IMR-90 (cell line): ENCODE results near the gene CSTA. TPM values are rescaled to one million over a fixed set of nuclear protein-coding genes. Genes with fewer than 3 reads are reported as not detected.

ENCODE experiments used
- ATAC-seq: fragments of 200-7000 bp; cut with Tn5 transposase; 2 replicates; pipeline ENCODE4 v1.9.1; 2020; ENCODE audit warnings: low read depth, mild to moderate bottlenecking, moderate library complexity
- BruUV-seq: library from RNA; stranded (reverse); fragments of 400-500 nt; replicated peaks from 2 replicates; lab custom pipeline; 2021; lab: Mats Ljungman, UMichigan
- CTCF ChIA-PET: fragments of 300-600 bp; formaldehyde crosslinking; extraction: SDS; loops from one replicate; lab custom pipeline; 2021; ENCODE audit warnings: antibody characterized with exemption; lab: Yijun Ruan, JAX
- POLR2A ChIA-PET: fragments of 300-600 bp; sonication (Branson Sonifier 250); formaldehyde crosslinking; loops from one replicate; lab custom pipeline; 2022; ENCODE audit warnings: antibody characterized with exemption; ENCODE audit not compliant: unreplicated experiment; lab: Charles Lee
- DNase-seq: peaks from one replicate; pipeline ENCODE4 v3.0.0; 2013
- H2AFZ ChIP-seq: replicated peaks from 2 replicates; pipeline ENCODE3; 2013; ENCODE audit warnings: low read length, mild to moderate bottlenecking; ENCODE audit not compliant: poor library complexity
- H2AK5ac ChIP-seq: 2 replicates; pipeline ENCODE4 v1.6.1; 2013; ENCODE audit warnings: low read depth, low read length, inconsistent platforms
- H2AK9ac ChIP-seq: replicated peaks from 2 replicates; pipeline ENCODE3; 2013; ENCODE audit warnings: mild to moderate bottlenecking, low read depth, low read length, moderate library complexity; ENCODE audit not compliant: poor library complexity
- H2BK120ac ChIP-seq: 2 replicates; pipeline ENCODE4 v1.6.1; 2013; ENCODE audit warnings: low read depth, low read length, inconsistent platforms
- H2BK15ac ChIP-seq: 3 replicates; pipeline ENCODE4 v1.6.1; 2013; ENCODE audit warnings: low read depth, low read length, inconsistent platforms
- H2BK20ac ChIP-seq: 2 replicates; pipeline ENCODE4 v1.6.1; 2013; ENCODE audit warnings: low read depth, mild to moderate bottlenecking, inconsistent platforms, low read length, moderate library complexity
- H2BK5ac ChIP-seq: 2 replicates; pipeline ENCODE4 v1.6.1; 2013; ENCODE audit warnings: mild to moderate bottlenecking, low read depth, low read length, inconsistent platforms; ENCODE audit not compliant: poor library complexity, severe bottlenecking
- H3K14ac ChIP-seq: replicated peaks from 2 replicates; pipeline ENCODE4 v1.6.1; 2013; ENCODE audit warnings: low read depth, low read length, inconsistent platforms
- H3K18ac ChIP-seq: 2 replicates; pipeline ENCODE4 v1.6.1; 2013; ENCODE audit warnings: low read depth, low read length, control low read depth
- H3K23ac ChIP-seq: 2 replicates; pipeline ENCODE4 v1.6.1; 2013; ENCODE audit warnings: low read depth, low read length, inconsistent platforms
- H3K27ac ChIP-seq: 2 replicates; pipeline ENCODE4 v1.5.1; 2013; ENCODE audit warnings: mild to moderate bottlenecking, control low read depth, low read length; ENCODE audit not compliant: insufficient read depth
- H3K27me3 ChIP-seq: 2 replicates; pipeline ENCODE4 v1.6.1; 2013; ENCODE audit warnings: low read length; ENCODE audit not compliant: control insufficient read depth, insufficient read depth
- H3K36me3 ChIP-seq: 2 replicates; pipeline ENCODE4 v1.6.1; 2013; ENCODE audit warnings: low read length, mixed read lengths; ENCODE audit not compliant: control insufficient read depth, insufficient read depth
- H3K4ac ChIP-seq: 2 replicates; pipeline ENCODE4 v1.6.1; 2013; ENCODE audit warnings: low read depth, low read length, inconsistent platforms
- H3K4me1 ChIP-seq: 2 replicates; pipeline ENCODE4 v1.6.1; 2013; ENCODE audit warnings: low read length, mixed read lengths; ENCODE audit not compliant: control insufficient read depth, insufficient read depth
- H3K4me2 ChIP-seq: 2 replicates; pipeline ENCODE4 v1.6.1; 2013; ENCODE audit warnings: low read depth, mild to moderate bottlenecking, control low read depth, low read length, moderate library complexity
- H3K4me3 ChIP-seq: 2 replicates; pipeline ENCODE4 v1.5.1; 2013; ENCODE audit warnings: low read depth, mild to moderate bottlenecking, control low read depth, low read length, moderate library complexity; ENCODE audit not compliant: insufficient read depth
- H3K56ac ChIP-seq: 2 replicates; pipeline ENCODE4 v1.6.1; 2013; ENCODE audit warnings: low read length, inconsistent platforms; ENCODE audit not compliant: insufficient read depth; ENCODE audit errors: extremely low read depth
- H3K79me1 ChIP-seq, 2 experiments: 2 replicates each; pipeline ENCODE4 v1.6.1; 2013; ENCODE audit warnings: low read length in 2 of 2, inconsistent platforms in 1 of 2, low read depth in 1 of 2
- H3K9ac ChIP-seq: 2 replicates; pipeline ENCODE4 v1.6.1; 2013; ENCODE audit warnings: low read depth, low read length, control low read depth
- H3K9me1 ChIP-seq: 2 replicates; pipeline ENCODE4 v1.6.1; 2013; ENCODE audit warnings: low read length, inconsistent platforms; ENCODE audit not compliant: insufficient read depth
- H3K9me3 ChIP-seq: 2 replicates; pipeline ENCODE4 v1.6.1; 2013; ENCODE audit warnings: low read length; ENCODE audit not compliant: control insufficient read depth, insufficient read depth
- H4K20me1 ChIP-seq: 2 replicates; pipeline ENCODE4 v1.6.1; 2013; ENCODE audit warnings: low read length, inconsistent platforms; ENCODE audit not compliant: insufficient read depth
- H4K5ac ChIP-seq: 2 replicates; pipeline ENCODE4 v1.6.1; 2013; ENCODE audit warnings: mild to moderate bottlenecking, low read depth, low read length, control low read depth
- H4K8ac ChIP-seq, 2 experiments: 2 replicates each; pipeline ENCODE4 v1.6.1; 2013; ENCODE audit warnings: low read depth in 2 of 2, low read length in 2 of 2, control low read depth in 1 of 2, inconsistent platforms in 1 of 2
- H4K91ac ChIP-seq: 2 replicates; pipeline ENCODE4 v1.6.1; 2013; ENCODE audit warnings: low read depth, low read length, inconsistent platforms; ENCODE audit not compliant: insufficient read depth
- BHLHE40 ChIP-seq: fragments of 150-350 bp; IDR thresholded peaks from 2 replicates; pipeline ENCODE4 v1.6.1; 2016; ENCODE audit warnings: mild to moderate bottlenecking, low read depth, low read length
- CEBPB ChIP-seq: IDR thresholded peaks from 2 replicates; pipeline ENCODE4 v1.6.1; 2012; ENCODE audit warnings: low read depth, low read length, improper control_type of control experiment
- CHD1 ChIP-seq: IDR thresholded peaks from 2 replicates; pipeline ENCODE4 v1.6.1; 2012; ENCODE audit warnings: low read depth, low read length, improper control_type of control experiment
- MAZ ChIP-seq: IDR thresholded peaks from 2 replicates; pipeline ENCODE4 v1.6.1; 2012; ENCODE audit warnings: low read depth, mild to moderate bottlenecking, low read length, improper control_type of control experiment, moderate library complexity, borderline replicate concordance
- NFE2L2 ChIP-seq: fragments of 150-350 bp; IDR thresholded peaks from 2 replicates; pipeline ENCODE4 v1.6.1; 2016; ENCODE audit warnings: low read depth, mild to moderate bottlenecking, low read length
- USF2 ChIP-seq: fragments of 150-350 bp; IDR thresholded peaks from 2 replicates; pipeline ENCODE4 v1.6.1; 2017; ENCODE audit warnings: mild to moderate bottlenecking, antibody characterized with exemption, low read length, low read depth
- WGBS, 2 experiments: methylation state at CpG; one replicate each; pipeline versions ENCODE4 v1.1.5 to v1.1.7; 2013; ENCODE audit warnings: missing lambda C conversion rate in 2 of 2; ENCODE audit not compliant: insufficient read length in 1 of 2; ENCODE audit errors: extremely low coverage in 2 of 2; 5-methylcytosine and 5-hydroxymethylcytosine counted together
- dilution Hi-C: fragments of 300-500 bp; cut with HindIII; formaldehyde crosslinking; loops from one replicate; pipeline ENCODE4 v1.14.3; 2018; ENCODE audit warnings: low sequenced_read_pairs; ENCODE audit not compliant: unreplicated experiment
- in situ Hi-C: fragments of 300-500 bp; cut with MboI; formaldehyde crosslinking; loops from 3 replicates; pipeline ENCODE4 v1.14.3; 2019; ENCODE audit warnings: low sequenced_read_pairs, inconsistent platforms, mixed read lengths
- intact Hi-C: fragments of 100-400 bp; cut with micrococcal nuclease; formaldehyde crosslinking; loops from 2 replicates; pipeline ENCODE4 v1.10.0; 2022
- polyA plus RNA-seq, 3 experiments: library from polyadenylated mRNA; depleted of rRNA; stranded (reverse); fragments of >200 nt; gene quantifications; 2 replicates each; pipeline ENCODE4 v1.2.3, GENCODE V29; 2012; ENCODE audit warnings: low replicate concordance in 1 of 3
- total RNA-seq: library from RNA; depleted of rRNA; stranded (reverse); fragments of >200 nt; gene quantifications from 2 replicates; pipeline ENCODE4 v1.2.3, GENCODE V29; 2012
- TF ChIP-seq, protein P1 (sequence below): conservative IDR thresholded peaks from 2 replicates; pipeline ENCODE4 v1.5.1; 2012; ENCODE audit warnings: mild to moderate bottlenecking, low read depth, low read length, improper control_type of control experiment

CSTA gene
- total and polyA plus RNA-seq, 2 of the 4 experiments (the other 2 are of a cell fraction) = 0.17 TPM; not detected in 1

GRCh38 chr3:122389892-122390291 is 64.8 kb downstream of the CSTA start:
- DNase-seq (no peak), ATAC-seq (no peak)
- no peak overlapping the region for H4K5ac ChIP-seq
- no peak overlapping the region for H4K91ac ChIP-seq
- H3K56ac ChIP-seq = no peak overlapping the region
- ChIA-PET CTCF (interaction anchor here (0.8 kb wide), 1 partner anchor 12 kb away, joined by 3 read pairs; no protein-coding TSS in a partner anchor), POLR2A (no interaction called here)
- H4K8ac ChIP-seq = no peak overlapping the region
- no peak overlapping the region for H2BK120ac ChIP-seq
- H3K9me1 ChIP-seq = no peaks in the 10 kb centered on the region
- peaks cover 5% of the 10 kb centered on the region for H3K4me1 ChIP-seq
- H4K20me1 ChIP-seq = no peaks in the 10 kb centered on the region
- peaks cover 0 to 3% of the 10 kb centered on the region in 2 experiments; a peak in 1 of 4 replicates for H3K79me1 ChIP-seq
- no peak overlapping the region for H2BK5ac ChIP-seq
- no peak overlapping the region for H3K18ac ChIP-seq
- no peak overlapping the region for H3K23ac ChIP-seq
- no peaks in the 10 kb centered on the region for H3K9me3 ChIP-seq
- in situ Hi-C loops = loop anchor here (10.0 kb wide), 1 partner anchor 285 kb away; no protein-coding TSS in a partner anchor
- dilution Hi-C loops = no loop called here
- no peak overlapping the region for H2AK5ac ChIP-seq
- no peaks in the 10 kb centered on the region for H3K36me3 ChIP-seq
- H3K4ac ChIP-seq = no peak overlapping the region
- no peak overlapping the region for H2AFZ ChIP-seq
- H3K4me3 ChIP-seq = no peak overlapping the region
- intact Hi-C loops = loop anchor here (5.0 kb wide), 1 partner anchor 172 kb away; the partner anchor contains the start of genes DTX3L and PARP9
- no peak overlapping the region for H3K9ac ChIP-seq
- BruUV-seq = no TSS peak
- TF ChIP-seq CEBPB = no peak
- no peak for TF ChIP-seq NFE2L2
- no peak for TF ChIP-seq BHLHE40
- TF ChIP-seq USF2 = no peak
- no peak for TF ChIP-seq CHD1
- TF ChIP-seq, protein P1, sequence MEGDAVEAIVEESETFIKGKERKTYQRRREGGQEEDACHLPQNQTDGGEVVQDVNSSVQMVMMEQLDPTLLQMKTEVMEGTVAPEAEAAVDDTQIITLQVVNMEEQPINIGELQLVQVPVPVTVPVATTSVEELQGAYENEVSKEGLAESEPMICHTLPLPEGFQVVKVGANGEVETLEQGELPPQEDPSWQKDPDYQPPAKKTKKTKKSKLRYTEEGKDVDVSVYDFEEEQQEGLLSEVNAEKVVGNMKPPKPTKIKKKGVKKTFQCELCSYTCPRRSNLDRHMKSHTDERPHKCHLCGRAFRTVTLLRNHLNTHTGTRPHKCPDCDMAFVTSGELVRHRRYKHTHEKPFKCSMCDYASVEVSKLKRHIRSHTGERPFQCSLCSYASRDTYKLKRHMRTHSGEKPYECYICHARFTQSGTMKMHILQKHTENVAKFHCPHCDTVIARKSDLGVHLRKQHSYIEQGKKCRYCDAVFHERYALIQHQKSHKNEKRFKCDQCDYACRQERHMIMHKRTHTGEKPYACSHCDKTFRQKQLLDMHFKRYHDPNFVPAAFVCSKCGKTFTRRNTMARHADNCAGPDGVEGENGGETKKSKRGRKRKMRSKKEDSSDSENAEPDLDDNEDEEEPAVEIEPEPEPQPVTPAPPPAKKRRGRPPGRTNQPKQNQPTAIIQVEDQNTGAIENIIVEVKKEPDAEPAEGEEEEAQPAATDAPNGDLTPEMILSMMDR = no peak
- no peak for TF ChIP-seq MAZ
- no peaks in the 10 kb centered on the region for H3K27me3 ChIP-seq
- H3K27ac ChIP-seq = no peak overlapping the region
- no peak overlapping the region for H3K4me2 ChIP-seq
- no peak overlapping the region for H2BK15ac ChIP-seq
- H2AK9ac ChIP-seq = no peak overlapping the region
- no peak overlapping the region for H2BK20ac ChIP-seq
- H3K14ac ChIP-seq = no peak overlapping the region
- 86% methylated on average over 1 of the region's 4 CpGs; no CpG with 5 or more reads in 1 of the 2 experiments for WGBS, 2 experiments
